Measurements from ENCODE around the gene ZNF491.
"Not testable (repeated sequence)": the region's sequence is repeated elsewhere in the genome, so short reads cannot be mapped to it uniquely, and the experiment has no call there.

Gene ZNF491

DNA sequence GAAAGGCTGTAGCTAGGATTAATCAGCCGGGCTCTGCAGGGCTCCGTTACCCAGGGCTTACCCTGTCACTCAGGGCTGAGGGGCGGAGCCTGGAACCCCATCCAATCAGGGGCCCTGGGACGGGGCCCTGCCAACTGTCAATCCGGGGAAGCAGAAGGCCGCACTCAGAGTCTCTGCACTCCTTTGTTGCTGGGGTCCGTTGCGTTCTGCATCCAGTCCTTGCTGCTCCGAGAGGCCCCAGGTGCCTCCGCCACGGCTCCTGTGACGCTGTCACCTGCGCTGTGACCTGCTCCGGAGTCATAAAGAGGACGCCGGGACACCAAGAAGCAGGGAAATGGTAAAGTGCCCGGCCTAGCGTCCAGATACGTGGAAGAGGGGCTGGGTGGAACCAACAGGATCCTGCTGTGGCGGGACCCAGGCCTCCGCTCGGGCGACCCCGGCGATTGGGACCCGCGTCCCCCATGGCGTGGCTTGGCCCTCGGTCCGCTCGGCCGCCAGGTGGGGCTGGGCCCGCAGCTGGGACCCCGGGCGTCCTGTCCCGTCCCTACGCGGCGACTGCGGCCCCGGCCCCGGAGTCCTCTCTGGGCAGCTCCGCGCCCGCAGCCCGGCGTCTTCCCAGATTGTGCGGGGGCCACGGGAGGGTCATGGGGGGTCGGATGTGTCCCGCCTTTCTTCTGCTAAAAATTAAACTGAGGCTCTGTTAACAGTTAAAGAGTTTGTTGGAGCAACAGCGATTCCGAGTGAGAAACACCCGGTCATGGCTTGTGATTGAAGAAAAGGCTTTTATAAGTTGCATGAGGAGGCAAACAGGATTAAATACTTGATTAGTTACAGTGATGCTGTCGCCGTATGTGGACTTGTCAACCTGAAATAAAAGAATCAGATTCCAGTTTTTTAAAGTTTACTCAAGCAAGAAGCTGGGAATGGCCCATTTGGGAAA, at the start of gene ZNF491:
Gene ZNF491, plus strand, starts transcription at position 133 of the 940 bp plus-strand sequence. CDS start 7,431 bp downstream, outside the sequence.
- peak; percentile 45 for DNase-seq (ENCODE audit: low read depth)

DNA sequence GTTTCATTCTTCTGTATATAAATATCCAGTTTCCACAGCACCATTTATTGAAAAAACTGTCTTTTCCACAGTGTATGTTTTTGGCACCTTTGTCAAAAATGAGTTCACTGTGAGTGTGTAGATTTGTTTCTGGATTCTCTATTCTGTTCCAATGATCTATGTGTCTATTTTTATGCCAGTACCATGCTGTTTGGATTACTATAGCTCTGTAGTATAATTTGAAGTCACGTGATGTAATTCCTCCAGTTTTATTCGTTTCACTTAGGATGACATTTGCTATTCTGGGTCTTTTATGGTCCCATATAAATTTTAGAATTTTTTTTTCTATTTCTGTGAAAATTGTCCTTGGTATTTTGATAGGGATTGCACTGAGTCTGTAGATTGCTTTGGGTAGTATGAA, 48.6 kb upstream of the ZNF491 start:
- DNase-seq (ENCODE audit: low read depth): no peak

DNA sequence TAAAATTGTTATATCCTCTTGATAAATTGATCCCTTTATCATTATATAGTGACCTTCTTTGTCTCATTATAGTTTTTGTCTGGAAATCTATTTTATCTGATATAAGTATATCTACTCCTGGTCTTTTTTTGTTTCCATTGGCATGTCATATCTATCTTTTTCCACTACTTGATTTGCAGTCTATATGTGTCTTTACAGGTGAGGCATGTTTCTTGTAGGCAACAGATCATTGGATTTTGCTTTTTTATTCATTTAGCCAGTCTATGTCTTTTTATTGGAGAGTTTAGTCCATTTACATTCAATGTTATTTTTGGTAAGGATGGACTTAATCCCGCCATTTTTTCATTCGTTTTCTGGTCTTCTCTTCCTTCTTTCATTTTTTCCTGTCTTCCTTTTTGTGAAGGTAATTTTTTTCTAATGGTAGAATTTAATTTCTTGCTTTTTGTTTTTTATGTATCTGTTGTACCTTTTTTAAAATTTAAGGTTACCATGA, 46.0 kb upstream of the ZNF491 start:
- no peak for DNase-seq (ENCODE audit: low read depth)

DNA sequence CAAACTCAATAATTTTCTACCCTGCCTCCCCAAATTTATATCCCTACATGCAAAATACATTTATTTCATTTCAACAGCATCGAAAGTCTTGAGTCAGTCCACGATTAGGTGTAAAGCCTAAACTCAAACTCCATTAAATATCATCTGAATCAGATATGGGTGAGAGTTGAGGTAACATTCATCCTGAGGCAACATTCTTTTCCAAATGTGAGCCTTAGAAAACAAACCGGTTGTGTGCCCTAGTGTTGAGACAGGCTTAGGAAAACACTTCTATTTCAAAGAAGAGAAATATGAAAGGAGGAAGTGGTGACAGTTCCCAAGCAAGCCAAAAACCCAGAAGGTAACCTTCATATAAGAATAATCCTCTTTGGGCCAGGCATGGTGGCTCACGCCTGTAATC, 43.7 kb upstream of the ZNF491 start:
- no peak for DNase-seq (ENCODE audit: low read depth)

DNA sequence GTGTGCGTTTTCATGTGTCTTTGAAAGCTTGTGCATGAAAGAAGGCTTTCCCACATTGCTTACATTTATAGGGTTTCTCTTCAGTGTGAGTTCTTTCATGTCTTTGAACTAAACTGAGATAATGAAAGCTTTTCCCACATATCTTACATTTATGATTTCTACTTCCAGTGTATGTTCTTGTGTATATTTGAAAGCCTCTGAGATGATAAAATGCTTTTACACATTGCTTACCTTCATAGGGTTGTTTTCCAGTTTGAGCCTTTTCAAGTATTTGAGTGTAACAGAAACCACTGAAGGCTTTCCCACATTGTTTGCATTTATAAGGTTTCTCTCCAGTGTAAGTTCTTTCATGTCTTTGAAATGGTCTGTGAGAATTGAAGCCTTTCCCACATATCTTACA, 41.4 kb upstream of the ZNF491 start:
- no peak for DNase-seq (ENCODE audit: low read depth)

DNA sequence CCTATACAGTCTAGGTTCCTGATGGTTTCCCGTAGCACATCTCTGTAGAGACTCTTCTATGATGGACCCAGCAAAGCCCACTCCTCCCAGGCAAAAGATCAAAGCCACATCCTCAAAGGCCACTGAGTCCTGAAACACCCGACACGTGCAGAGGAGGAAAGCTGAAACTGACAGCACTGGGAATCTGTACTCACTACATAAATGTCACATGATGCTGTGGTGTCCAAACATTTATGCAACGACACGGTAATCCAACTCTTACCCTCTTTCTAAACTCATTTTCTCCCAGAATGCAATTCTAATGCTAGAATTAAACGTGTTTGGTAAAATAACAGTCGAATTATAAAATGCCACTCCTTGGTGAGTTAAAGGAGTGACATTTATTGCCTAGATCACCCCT, 38.5 kb upstream of the ZNF491 start:
- DNase-seq (ENCODE audit: low read depth): no peak

DNA sequence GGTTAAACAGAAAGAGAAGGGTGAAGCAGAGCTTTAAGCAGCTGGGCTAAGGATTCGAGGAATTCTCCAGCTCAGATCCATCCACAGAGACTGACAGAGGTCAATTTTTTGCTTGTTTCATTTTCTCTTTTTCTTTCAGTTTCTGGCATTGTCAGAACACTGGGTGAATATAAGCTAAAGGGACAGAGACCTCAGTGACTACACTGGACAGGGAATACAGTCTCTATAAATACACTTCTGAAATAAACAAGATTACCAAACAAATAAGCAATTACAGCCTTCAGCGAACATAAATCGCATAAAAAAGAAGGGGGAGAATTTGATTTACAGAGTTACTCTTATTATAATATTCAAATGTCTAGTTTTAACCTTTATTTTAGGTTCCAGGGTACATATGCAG, 35.2 kb upstream of the ZNF491 start:
- DNase-seq (ENCODE audit: low read depth): no peak

DNA sequence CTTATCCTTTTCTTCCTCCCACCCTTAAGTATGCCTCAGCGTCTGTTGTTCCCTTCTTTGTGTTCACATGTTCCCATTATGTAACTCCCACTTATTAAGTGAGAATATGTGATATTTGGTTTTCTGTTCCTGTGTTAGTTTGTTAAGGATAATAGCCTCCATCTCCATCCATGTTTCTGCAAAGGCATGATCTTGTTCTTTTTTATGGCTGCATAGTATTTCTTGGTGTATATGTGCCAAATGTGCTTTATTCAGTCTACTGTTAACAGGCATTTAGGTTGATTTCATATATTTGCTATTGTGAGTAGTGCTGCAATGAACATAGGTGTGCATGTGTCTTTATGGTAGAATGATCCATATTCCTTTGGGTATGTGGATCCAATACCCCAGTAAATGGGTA, 34.7 kb upstream of the ZNF491 start:
- no peak for DNase-seq (ENCODE audit: low read depth)

DNA sequence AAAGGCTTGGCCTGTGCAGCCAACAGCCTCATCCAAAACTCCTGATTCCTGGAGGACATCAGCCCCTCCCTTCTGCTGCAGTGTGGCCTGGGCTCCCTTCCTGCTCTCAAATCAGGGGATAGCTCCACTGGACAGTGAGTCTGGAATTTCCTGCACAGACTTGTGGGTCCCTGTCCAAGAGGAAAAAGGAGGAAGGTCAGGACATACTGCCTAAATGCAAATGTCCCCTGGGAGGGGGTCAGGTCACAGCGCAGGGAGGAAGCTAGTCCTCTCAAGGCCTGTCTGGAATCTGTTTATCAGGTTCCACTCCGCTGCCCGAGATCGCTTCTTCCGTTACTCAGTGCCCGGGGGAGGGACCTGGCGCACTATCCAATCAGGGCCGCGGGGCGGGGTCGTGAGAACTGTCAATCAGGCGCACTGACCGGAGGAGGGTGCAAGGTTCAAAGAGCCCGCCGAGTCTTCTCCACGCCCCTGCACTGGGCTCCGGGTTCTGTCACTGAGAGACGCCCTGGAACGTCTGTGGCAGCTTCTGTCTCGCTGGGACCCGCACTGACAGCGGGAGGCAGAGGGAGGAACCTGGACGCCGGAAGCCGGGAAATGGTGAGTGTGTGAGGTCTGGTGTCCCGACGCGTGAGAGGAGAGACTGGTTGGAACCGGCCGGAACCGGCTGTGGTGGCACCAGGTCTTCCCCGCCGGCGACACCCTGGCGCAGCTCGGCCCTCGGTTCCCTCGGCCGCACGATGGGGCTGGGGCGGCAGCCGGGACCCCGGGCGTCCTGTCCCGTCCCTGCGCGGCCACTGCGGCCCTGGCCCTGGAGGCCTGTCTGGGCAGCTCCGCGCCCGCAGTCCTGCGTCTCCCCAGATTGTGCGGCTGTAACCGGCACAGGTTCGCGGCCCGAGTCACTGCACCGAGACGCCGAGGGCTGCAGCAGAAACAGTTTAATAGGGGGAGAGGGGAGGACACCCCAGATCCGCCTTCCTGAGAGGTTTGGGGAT, 31.4 kb upstream of the ZNF491 start, which contains the start of gene ZNF441:
Gene ZNF441, plus strand, starts transcription at position 404 of the 995 bp plus-strand sequence. Its CDS starts 194 bp downstream, at position 598.
- DNase-seq (ENCODE audit: low read depth): peak; percentile 89

DNA sequence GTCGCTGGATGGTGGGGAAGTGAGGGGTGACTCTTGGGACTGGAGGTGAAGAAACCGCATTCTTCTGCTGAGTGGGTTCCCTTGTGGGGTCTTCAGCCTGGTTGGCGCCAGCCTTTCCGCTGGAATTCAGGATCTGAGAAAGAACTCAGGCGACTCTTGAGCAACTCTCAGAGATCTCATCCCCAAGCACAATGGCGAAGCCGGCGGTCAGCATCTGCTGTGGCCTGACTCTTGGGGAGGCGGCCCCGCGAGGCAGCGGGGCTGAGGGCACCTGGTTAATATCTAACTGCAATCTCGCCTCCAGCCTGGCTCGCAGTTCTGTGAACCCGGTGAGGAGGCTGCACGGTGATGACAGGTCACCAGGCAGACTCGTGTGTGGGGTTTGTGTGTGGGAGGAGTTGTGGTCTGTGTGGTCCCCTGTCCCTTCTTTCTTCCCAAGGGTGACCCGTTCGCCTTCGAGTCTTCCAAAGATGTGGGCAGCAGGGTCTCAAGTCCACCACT, 30.6 kb upstream of the ZNF491 start:
- DNase-seq (ENCODE audit: low read depth): no peak

DNA sequence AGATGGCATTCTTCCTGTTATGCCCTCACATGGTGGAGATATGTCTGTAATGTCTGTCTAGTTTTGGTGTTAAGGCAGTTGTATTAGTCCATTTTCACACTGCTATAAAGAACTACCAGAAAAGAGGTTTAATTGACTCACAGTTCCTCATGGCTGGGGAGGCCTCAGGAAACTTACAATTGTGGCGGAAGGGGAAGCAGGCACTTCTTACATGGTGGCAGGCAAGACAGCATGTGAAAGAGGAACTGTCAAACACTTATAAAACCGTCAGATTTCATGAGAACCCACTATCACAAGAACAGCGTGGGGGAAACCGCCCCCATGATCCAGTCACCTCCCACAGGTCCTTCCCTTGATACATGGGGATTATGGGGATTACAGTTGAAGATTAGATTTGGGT, 28.3 kb upstream of the ZNF491 start:
- no peak for DNase-seq (ENCODE audit: low read depth)

DNA sequence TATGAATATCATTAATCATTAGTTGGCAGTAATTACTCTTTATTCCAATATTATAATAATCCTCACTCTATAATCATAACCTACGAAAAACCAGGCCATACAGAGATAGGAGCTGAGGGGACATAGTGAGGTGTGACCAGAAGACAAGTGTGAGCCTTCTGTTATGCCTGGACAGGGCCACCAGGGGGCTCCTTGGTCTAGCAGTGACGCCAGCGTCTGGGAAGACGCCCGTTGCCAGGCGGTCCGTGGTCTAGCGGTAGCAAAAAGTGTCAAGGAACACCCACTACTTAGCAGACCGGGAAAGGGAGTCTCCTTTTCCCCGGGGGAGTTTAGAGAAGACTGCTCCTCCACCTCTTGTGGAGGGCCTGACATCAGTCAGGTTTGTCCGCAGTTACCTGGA, 26.8 kb upstream of the ZNF491 start:
- not testable (repeated sequence) for DNase-seq (ENCODE audit: low read depth)

DNA sequence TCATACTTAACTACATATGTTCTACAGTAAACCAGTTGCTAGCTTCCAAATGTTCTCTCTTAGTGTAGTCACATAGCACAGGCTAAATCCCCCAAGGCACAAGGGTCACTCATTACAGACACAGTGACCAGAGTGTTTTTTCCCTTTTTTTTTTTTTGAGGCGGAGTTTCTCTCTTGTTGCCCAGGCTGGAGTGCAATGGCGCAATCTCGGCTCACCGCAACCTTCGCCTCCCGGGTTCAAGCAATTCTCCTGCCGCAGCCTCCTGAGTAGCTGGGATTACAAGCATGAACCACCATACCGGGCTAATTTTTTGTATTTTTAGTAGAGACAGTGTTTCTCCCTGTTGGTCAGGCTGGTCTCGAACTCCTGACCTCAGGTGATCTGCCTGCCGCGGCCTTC, 21.7 kb upstream of the ZNF491 start:
- DNase-seq (ENCODE audit: low read depth): not testable (repeated sequence)

DNA sequence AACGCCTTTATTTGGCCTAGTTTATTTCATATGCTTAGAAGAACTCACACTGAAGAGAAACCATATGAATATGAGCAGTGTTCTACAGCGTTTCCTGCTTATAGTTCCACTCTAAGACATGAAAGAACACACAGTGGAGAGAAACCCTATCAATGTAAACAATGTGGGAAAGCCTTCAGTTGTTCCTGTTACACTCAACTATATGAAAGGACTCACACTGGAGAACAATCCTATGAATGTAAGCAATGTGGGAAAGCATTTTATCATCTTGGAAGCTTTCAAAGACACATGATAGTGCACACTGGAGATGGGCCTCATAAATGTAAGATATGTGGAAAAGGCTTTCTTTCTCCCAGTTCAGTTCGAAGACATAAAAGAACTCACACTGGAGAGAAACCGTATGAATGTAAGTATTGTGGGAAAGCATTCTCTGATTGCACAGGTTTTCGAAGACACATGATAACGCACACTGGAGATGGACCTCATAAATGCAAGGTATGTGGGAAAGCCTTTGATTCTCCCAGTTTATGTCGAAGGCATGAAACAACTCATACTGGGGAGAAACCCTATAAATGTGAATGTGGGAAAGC, 17.8 kb upstream of the ZNF491 start:
- DNase-seq (ENCODE audit: low read depth): no peak

DNA sequence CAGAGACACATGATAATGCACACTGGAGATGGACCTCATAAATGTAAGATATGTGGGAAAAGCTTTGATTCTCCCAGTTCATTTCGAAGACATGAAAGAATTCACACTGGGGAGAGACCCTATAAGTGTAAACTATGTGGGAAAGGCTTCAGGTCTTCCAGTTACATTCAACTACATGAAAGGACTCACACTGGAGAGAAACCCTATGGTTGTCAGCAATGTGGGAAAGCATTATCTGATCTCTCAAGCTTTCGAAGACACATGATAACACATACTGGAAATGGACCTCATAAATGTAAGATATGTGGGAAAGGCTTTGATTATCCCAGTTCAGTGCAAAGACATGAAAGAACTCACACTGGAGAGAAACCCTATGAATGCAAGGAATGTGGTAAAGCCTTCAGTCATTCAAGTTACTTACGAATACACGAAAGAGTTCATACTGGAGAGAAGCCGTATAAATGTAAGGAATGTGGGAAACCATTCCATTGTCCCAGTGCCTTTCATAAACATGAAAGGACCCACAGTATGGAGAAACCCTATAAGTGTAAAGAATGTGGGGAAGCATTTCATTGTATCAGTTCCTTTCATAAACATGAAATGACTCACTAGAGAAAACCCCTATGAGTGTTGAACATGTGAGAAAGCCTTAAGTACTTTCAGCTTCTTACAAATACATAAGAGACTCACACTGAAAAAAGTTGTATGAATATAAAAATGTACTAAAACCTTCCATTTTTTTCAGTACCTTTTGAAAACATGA, 16.8 kb upstream of the ZNF491 start:
- no peak for DNase-seq (ENCODE audit: low read depth)

DNA sequence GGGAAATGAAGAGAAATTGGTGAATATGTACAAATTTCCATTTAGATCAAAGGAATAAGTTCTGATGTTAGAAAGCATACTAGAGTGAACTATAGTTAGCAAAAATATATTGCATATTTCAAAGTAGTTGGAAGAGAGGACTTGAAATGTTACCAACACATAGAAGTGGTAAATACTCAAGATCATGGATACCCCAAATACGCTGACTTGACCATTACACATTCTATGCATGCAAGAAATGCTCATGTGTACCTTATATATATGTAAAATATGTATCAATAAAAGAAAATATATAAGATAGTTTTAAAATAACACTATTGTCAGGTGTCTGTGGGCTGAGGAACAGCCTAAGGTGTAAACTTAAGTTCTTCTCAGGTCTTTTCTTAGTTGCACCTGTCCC, 14.6 kb upstream of the ZNF491 start:
- DNase-seq (ENCODE audit: low read depth): no peak

DNA sequence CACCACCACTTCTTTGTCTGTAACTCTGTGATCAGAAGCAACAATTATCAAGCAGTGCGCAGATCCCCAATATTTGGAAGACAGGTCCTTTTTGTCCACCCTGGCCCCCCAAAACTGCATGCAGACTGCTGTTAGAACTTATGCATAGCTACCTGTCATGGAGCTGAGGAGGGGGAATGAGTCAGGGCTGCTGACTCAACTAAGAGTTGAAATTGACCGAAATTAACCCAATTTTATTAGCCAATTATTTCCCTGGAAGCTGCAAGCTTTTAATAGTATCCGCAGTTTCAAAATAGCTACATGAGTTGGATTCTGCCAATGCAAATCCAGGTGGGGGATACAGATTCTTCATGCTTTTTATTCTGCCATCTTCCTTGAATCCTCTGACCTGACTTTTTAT, 14.0 kb upstream of the ZNF491 start:
- no peak for DNase-seq (ENCODE audit: low read depth)

DNA sequence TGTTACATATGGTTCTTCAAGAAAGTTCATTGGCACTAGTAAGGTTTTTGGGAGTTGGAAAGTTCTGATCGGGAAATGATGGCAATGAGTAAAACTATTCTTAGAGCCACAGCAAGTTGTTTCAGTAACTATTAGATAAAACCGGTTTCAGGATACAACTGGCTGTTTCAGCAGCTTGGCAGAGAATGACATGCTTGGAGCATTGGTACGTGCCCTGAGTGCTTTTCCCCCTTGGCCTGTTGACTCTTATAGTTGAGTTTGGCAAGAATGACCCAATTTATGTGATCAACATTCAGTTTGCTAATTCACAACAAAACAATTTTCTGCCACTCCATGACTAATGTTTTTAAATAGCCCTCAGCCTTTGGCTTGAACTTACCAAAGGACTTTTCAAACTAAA, 10.8 kb upstream of the ZNF491 start:
- DNase-seq (ENCODE audit: low read depth): no peak

DNA sequence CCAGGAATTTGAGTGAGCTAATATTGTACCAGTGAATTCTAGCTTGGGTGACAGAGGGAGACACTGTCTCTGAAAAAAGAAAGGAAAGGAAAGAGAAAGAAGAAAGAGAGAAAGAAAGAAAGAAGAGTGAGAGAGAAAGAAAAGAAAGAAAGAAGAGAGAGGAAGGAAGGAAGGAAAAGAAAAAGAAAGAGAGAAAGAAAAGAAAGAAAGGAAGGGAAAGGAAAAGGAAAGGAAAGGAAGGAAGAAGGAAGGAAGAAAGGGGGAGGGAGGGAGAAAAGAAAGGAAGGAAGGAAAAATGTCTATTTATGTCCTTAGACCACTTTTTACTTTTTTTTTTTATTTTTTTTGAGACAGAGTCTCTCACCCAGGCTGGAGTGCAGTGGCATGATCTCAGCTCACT, 5.4 kb upstream of the ZNF491 start:
- DNase-seq (ENCODE audit: low read depth): no peak

DNA sequence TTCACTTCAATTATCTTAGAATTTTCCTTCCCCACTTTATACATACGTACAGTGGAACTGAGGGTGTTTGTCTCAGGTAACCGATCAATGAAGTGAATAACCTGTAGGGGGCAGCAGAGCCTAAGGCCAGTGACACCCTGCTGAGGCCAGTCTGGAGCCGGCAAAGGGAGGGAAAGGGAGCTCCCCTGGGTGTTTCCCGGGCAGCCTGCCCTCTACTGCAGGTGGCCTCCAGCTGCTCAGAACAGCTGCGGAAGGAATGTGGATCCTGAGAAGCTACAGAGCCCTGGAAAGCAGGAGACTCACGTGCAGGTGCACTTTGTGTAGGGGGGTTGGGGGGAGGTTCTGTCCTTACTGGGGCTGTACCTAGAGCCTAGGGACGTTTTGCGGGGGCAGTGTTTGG, 832 bp upstream of the ZNF491 start:
- DNase-seq (ENCODE audit: low read depth): no peak

Measured in stimulated activated CD8-positive, alpha-beta memory T cell treated with anti-CD3 and anti-CD28 coated beads, Interleukin-15, amount 100 ng/mL, for 24 hours (primary cell).